Heart right ventricle (tissue), 16 donors: ENCODE results near the gene SLC35B2. TPM values are rescaled to one million over a fixed set of nuclear protein-coding genes. Genes with fewer than 3 reads are reported as not detected.

Experiments used
- ATAC-seq, 8 donors: fragments of 200-7000 bp; cut with Tn5 transposase; one replicate each; pipeline ENCODE4 v1.9.1; 2020; ENCODE audit warnings: mild to moderate bottlenecking in 8 of 8, moderate library complexity in 8 of 8, moderate number of reproducible peaks in 1 of 8
- DNase-seq, 2 donors: peaks; one replicate each; pipeline ENCODE4 v3.0.0-alpha.2; 2020
- H3K27ac ChIP-seq, 10 donors: fragments of 200-600 bp; sonication (generic) in 2 of 10; one replicate each; pipeline versions ENCODE4 v1.5.0 to v1.8.0; 2020 to 2022; ENCODE audit warnings: mild to moderate bottlenecking in 3 of 10
- H3K27me3 ChIP-seq, 7 donors: fragments of 200-600 bp; one replicate each; pipeline ENCODE4 v1.8.0; 2021 to 2022; ENCODE audit warnings: mild to moderate bottlenecking in 2 of 7
- H3K36me3 ChIP-seq, 9 donors: fragments of 200-600 bp; sonication (generic) in 1 of 9; one replicate each; pipeline versions ENCODE4 v1.5.0 to v1.8.0; 2020 to 2022; ENCODE audit warnings: mild to moderate bottlenecking in 2 of 9
- H3K4me1 ChIP-seq, 9 donors: fragments of 200-600 bp; sonication (generic) in 1 of 9; one replicate each; pipeline versions ENCODE4 v1.5.0 to v1.8.0; 2020 to 2022; ENCODE audit warnings: mild to moderate bottlenecking in 4 of 9
- H3K4me3 ChIP-seq, 10 donors: fragments of 200-600 bp; sonication (generic) in 2 of 10; one replicate each; pipeline versions ENCODE4 v1.5.0 to v1.8.0; 2020 to 2022; ENCODE audit warnings: mild to moderate bottlenecking in 7 of 10, moderate library complexity in 2 of 10
- H3K9me3 ChIP-seq, 11 donors: fragments of 200-600 bp in 10 of 11; sonication (generic) in 2 of 11; one replicate each; pipeline versions ENCODE4 v1.5.0 to v1.8.0; 2013 to 2022; ENCODE audit warnings: mild to moderate bottlenecking in 2 of 11, control low read depth in 1 of 11, moderate library complexity in 1 of 11
- CTCF ChIP-seq, 9 donors: fragments of 200-600 bp; sonication (generic) in 2 of 9; IDR thresholded peaks; one replicate each; pipeline versions ENCODE4 v1.5.0 to v1.8.0; 2021 to 2022; ENCODE audit warnings: antibody characterized with exemption in 9 of 9, mild to moderate bottlenecking in 5 of 9, moderate library complexity in 1 of 9
- WGBS, 2 donors: extraction: QIAGEN DNeasy Blood & Tissue Kit; methylation state at CpG; one replicate each; pipeline ENCODE4 v1.1.7; 2013; ENCODE audit warnings: inconsistent platforms in 1 of 2; 5-methylcytosine and 5-hydroxymethylcytosine counted together
- intact Hi-C, 10 donors: fragments of 100-400 bp; cut with DNase I; formaldehyde crosslinking; loops; one replicate each; pipeline versions ENCODE4 v1.11.1 to v1.14.2; 2022
- polyA plus RNA-seq, 2 donors: library from polyadenylated mRNA; stranded (reverse); fragments of 200-250 nt; gene quantifications; one replicate each; pipeline ENCODE4 v1.2.3, GENCODE V29; 2013
- total RNA-seq, 10 donors: library from RNA; stranded (reverse); fragmentation: NEBNext Ultra II Directional in 3 of 10; extraction: Animal tissue kit (Norgen Biotek cat#: 25700) in 3 of 10; gene quantifications; one replicate each; pipeline versions ENCODE4 v1.2.1 to v1.2.4, GENCODE V29; 2021 to 2023
- donor health status: Arrhythmogenic right ventricular cardiomyopathy.
- donor health status: ischemic (EF 13 %, LVEDD 7.1; RV severe dilation, severe dysfunction).
- donor health status: healthy with polysubstance abuse.
- donor health status: DM: no; HTN: yes; CAD: no.
- donor health status: DM: no; HTN: no; CAD: no.
- donor health status: ischemic (EF 25% LVEDD 6.9; RV normal size, moderate dysfunction).
- donor health status: ischemic (EF 25% LVEDD 5.7; RV mildly dilated, moderate dysfunction).
- donor health status: healthy.
- donor health status: DM: yes; HTN: yes; CAD: no.
- donor health status: Ischemic cardiomyopathy.
- donor health status: ischemic (EF 35%, LVEDD 5.7; RV mildly dilated, moderate dysfunction).
- donor health status: nonischemic (EF 11% LVEDD 7.7; RV severe dilation, severe dysfunction).
- donor health status: DM: yes; HTN: yes; CAD: no.
- donor health status: PGD.
- donor health status: ischemic (EF 29% LVEDD 5.4; RV normal size, mild dysfunction).
- donor health status: nonischemic (EF 23%, LVEDD 6.1; RV moderate dilation, normal function).

The SLC35B2 gene
- total and polyA plus RNA-seq, 12 donors, result 9.1 to 29.8 (median 23.7) TPM

GRCh38 chr6:44301106-44301505, 43.8 kb upstream of the SLC35B2 start:
- DNase-seq (no peak), ATAC-seq (no peak)
- no peaks in the 10 kb centered on the region for H3K9me3 ChIP-seq
- WGBS, 2 donors, result 95% methylated on average over 7 to 8 of the region's 8 CpGs
- H3K4me1 ChIP-seq, result peaks cover 5 to 17% (median 14%) of the 10 kb centered on the region in 9 donors
- peaks cover 0 to 63% (median 44%) of the 10 kb centered on the region in 9 donors for H3K36me3 ChIP-seq
- peaks cover 0 to 24% (median 15%) of the 10 kb centered on the region in 7 donors for H3K27me3 ChIP-seq
- H3K4me3 ChIP-seq, result no peak overlapping the region
- no peak for TF ChIP-seq CTCF (IDR thresholded peaks at IDR 0.05)
- intact Hi-C loops, result loop anchor here in 1 of 10 donors (5.0 kb wide), 1 partner anchor 34 kb away; the partner anchor contains the start of gene NFKBIE
- H3K27ac ChIP-seq, result no peak overlapping the region

- DNase-seq, result no peak
- H3K27ac ChIP-seq, result no peak overlapping the region
- peaks cover 0 to 55% (median 36%) of the 10 kb centered on the region in 9 donors for H3K36me3 ChIP-seq
Observed at GRCh38 chr6:44300292-44300823, 43.0 kb upstream of the SLC35B2 start.

GRCh38 chr6:44298864-44299263, 41.5 kb upstream of the SLC35B2 start:
- Histone ChIP-seq H3K9me3 (no peaks in the 10 kb centered on the region), H3K27ac (no peak overlapping the region), H3K36me3 (peaks cover 0 to 40% (median 21%) of the 10 kb centered on the region in 9 donors), H3K4me1 (peaks cover 5 to 17% (median 14%) of the 10 kb centered on the region in 9 donors), H3K4me3 (no peak overlapping the region), H3K27me3 (peaks cover 0 to 46% (median 38%) of the 10 kb centered on the region in 7 donors)
- WGBS, 2 donors, result 80 to 91% methylated on average over 3 of the region's 3 CpGs
- intact Hi-C loops, result no loop called here
- TF ChIP-seq CTCF (IDR thresholded peaks at IDR 0.05), result no peak
- ATAC-seq (no peak), DNase-seq (no peak)

More at GRCh38 chr6:44300292-44300823, 43.0 kb upstream of the SLC35B2 start:
- Histone ChIP-seq H3K9me3 (no peaks in the 10 kb centered on the region), H3K4me3 (no peak overlapping the region), H3K4me1 (peaks cover 5 to 17% (median 14%) of the 10 kb centered on the region in 9 donors), H3K27me3 (peaks cover 0 to 31% (median 23%) of the 10 kb centered on the region in 7 donors)
- intact Hi-C loops, result loop anchor here in 1 of 10 donors (5.0 kb wide), 1 partner anchor 33 kb away; the partner anchor contains the start of gene NFKBIE
- ATAC-seq, result no peak
- TF ChIP-seq CTCF (IDR thresholded peaks at IDR 0.05), result no peak
- 89 to 90% methylated on average over 7 of the region's 7 CpGs for WGBS, 2 donors

- H3K27me3 ChIP-seq, result peaks cover 0 to 53% (median 44%) of the 10 kb centered on the region in 7 donors
- no peak overlapping the region for H3K27ac ChIP-seq
- H3K4me1 ChIP-seq, result peaks cover 5 to 17% (median 14%) of the 10 kb centered on the region in 9 donors
- H3K4me3 ChIP-seq, result peak overlapping the region in 7 of 10 donors; percentile 38 to 63 (median 55)
- TF ChIP-seq CTCF (IDR thresholded peaks at IDR 0.05), result no peak
- no peak for DNase-seq
- intact Hi-C loops, result no loop called here
- H3K36me3 ChIP-seq, result peaks cover 0 to 34% (median 15%) of the 10 kb centered on the region in 9 donors
- no peaks in the 10 kb centered on the region for H3K9me3 ChIP-seq
- ATAC-seq, result peak in 3 of 8 donors; percentile 7 to 20 (median 10)
- 38 to 39% methylated on average over 20 of the region's 20 CpGs for WGBS, 2 donors
Observed at GRCh38 chr6:44298055-44298803, 40.9 kb upstream of the SLC35B2 start.
